Activated CD8-positive, alpha-beta memory T cell treated with anti-CD3 and anti-CD28 coated beads, Interleukin-2, amount 50 U/mL, for 24 hours (primary cell): ENCODE measurements around the gene PARVG.

Source experiments
- DNase-seq: peaks from one replicate; pipeline ENCODE4 v3.0.0-alpha.2; 2020; ENCODE audit errors: extremely low read depth

Gene PARVG

GRCh38 chr22:44155115-44155514 lies 25.6 kb upstream of the PARVG start:
- DNase-seq = no peak

DNA sequence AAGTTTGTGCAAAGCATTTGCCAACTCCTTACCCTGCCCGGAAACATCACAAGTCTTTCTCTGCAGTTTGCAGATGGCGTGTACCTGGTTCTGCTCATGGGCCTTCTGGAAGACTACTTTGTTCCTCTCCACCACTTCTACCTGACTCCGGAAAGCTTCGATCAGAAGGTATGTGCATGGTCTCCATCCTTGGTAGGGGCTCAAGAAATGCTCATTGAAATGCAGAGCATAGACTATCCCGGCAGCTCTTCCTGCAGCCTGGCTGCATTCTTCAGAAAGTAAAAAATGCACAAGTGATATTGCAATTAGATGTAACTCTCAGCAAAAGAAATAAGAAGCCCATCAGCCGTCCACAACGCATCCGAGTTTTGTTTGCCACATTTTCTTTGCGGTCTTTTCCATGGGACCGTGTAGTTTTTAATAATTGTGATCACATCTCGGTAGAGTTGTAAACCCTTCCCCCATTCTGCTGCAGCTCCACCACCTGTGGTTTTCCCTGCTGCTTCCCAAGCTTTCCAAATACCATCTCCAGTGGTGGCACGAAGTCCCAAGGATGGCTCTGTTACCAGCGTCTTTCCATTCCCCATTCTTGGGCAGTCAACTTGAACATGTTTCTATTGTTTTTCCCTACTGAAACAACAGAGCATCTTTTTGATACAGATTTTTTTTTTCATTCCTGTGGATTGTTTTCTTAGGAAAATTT lies 22.7 kb upstream of the PARVG start:
- no peak for DNase-seq

DNA sequence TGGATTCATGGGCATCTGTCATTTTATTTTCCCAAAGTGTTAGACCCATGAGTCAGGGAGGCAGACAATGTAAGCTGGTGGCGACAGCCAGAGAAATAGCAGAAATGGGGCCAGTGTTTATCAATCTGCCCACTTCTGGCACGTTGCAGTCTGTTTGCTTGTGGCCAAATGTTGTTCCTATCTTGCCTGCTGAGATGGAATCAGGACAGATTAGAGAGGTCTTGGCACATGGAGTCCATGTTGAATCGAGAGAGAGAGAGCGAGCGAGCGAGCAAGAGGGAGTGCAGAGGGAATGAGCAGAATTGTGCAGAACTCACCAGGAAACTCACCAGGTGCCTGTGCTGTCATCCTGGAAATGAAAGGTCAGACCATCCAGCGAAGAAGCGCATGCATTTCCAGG lies 21.9 kb upstream of the PARVG start:
- no peak for DNase-seq

DNA sequence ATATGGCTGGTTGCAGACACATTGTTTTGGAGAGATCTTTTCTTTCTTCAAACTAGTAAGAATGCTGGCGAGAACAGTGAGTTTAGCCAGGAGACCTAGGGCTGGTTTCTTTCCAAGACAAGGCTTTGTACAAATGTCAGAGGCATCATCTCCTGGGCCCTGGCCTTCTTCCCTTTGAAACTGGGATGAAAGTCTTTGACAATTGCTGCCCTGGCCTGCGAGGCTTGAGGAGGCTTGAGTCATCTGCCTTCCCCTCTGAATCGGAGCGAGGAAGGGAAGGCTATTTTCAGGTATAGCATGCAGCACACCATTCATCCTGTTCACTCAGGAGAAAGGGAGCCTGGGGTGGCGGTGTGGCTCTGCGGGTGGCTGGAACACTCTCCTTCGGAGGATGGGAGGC lies 21.5 kb upstream of the PARVG start:
- DNase-seq = no peak

- no peak for DNase-seq
Observed at GRCh38 chr22:44159811-44160210, 20.9 kb upstream of the PARVG start.

- no peak for DNase-seq
Observed at GRCh38 chr22:44160421-44160820, 20.3 kb upstream of the PARVG start.

GRCh38 chr22:44161673-44162072 lies 19.1 kb upstream of the PARVG start:
- no peak for DNase-seq

DNA sequence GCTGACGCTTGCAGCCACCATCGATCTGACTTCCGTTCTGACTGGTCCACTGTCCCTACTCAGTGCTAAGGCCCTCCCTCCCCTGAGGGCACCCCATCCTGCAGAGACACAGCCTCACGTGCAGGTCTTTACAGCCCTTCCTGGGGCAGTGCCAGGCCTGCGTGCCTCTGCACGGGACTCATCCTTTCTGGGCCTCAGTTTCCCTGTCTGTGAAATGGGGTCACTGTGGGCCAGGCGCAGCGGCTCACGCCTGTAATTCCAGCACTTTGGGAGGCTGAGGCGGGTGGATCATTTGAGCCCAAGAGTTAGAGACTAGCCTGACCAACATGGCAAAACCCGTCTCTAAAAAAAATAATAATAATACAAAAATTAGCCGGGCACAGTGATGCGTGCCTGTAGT lies 17.8 kb upstream of the PARVG start:
- no peak for DNase-seq

DNA sequence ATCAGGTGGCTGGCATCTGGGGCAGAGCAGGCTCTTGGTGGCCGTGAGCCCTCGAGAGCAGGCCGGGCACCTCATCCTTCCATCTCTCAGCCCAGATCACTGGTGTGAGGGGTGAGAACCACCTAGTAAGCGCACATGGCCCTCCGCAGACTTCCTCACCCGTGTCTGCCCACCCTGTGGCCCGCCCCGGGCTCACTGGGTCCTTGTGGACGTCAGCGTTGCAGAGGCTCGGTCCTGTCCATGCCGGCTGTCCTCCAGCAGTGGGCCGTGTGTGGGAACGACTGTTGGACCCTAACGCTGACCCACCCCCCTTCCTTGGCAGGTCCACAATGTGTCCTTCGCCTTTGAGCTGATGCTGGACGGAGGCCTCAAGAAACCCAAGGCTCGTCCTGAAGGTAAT lies 17.2 kb upstream of the PARVG start:
- no peak for DNase-seq

GRCh38 chr22:44164031-44164430 lies 16.7 kb upstream of the PARVG start:
- DNase-seq = no peak

DNA sequence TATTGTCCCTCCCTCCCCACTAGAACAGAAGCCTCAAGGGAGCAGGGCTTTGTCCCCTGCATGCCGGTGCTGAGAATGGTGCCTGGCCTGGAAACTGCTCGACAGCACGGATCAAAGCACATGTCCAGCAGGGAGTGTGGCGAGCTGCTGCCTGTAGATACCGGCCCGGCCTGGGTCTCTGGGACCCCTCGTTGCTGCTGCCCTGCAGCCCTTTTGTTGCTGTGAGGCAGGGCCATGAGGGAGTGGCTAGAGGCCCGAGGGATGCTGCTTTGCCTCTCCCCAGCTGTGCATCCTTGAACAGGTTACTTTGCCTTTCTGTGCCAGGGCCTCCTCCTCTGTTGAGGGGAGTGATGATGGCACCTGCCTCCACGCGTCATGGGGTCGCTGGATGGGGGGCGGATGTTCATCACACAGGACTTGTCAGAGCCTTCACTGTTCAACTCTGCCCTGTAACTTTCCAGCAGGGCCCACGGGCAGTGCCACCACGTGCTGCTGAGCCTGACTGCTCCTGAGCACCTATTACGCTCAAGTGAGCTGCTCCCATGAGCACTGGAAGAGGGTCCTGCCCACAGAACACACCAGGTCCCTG lies 15.3 kb upstream of the PARVG start:
- DNase-seq = no peak

DNA sequence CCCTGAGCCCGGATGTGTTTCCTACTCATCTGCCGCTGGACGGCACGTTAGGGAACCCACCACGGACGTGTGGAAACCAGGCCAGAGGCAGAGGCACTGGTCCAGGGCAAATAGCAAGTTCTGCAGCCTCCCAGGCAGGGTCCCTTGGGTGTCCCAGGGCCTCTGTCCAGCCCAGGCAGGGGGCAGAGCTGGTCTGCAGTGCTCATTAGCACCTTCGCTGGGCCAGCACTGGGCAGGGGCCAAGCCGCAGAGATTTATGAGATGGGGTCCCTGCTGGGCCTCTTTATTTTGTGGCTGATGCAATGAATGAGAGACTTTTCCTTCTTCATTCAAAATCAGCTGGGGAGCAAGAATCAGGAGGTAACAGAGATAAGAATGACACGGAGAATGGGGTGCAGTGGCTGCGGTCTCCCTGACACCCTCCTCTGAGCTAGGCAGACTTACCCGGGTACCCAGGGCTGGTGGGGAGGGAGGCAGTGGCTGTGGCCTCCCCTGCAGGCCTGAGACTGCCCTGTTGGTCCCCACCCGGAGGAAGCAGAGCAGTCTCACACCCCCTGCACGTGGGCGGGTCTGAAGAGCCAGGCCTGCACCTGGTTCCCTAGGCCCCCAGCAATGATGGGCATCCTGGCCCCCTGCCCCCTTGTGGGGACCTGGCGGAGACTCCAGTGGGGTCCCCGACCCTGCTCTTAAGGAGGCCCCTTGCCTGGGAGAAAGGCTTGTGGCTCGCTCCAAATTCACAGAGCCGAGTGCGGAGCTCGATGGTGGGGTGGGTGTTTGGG lies 14.0 kb upstream of the PARVG start:
- DNase-seq = no peak

DNA sequence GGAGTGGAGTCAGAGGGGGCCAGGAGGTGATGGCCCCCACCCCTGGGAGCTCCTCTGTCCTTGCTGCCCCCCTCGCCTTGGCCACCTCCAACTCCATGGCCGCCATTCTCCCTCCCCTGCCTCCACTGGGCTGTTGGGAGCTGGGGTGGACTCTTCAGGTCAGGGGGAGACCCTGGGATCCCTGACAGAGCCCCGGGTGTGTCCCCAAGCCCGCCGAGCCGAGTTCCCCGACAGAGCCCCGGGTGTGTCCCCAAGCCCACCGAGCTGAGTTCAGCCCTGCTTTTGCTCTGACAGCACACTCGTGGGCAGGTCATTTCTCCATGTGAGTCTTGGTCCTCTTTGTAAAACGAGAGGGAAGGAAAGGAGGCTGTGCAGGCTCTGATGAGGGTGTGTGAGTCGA lies 13.2 kb upstream of the PARVG start:
- DNase-seq = no peak

GRCh38 chr22:44168206-44168605 lies 12.5 kb upstream of the PARVG start:
- no peak for DNase-seq

GRCh38 chr22:44170470-44170869 lies 10.3 kb upstream of the PARVG start:
- no peak for DNase-seq

- no peak for DNase-seq
Observed at GRCh38 chr22:44171561-44171960, 9.2 kb upstream of the PARVG start.

GRCh38 chr22:44172370-44173108 lies 8.2 kb upstream of the PARVG start:
- no peak for DNase-seq

GRCh38 chr22:44173154-44173553 lies 7.6 kb upstream of the PARVG start:
- no peak for DNase-seq

DNA sequence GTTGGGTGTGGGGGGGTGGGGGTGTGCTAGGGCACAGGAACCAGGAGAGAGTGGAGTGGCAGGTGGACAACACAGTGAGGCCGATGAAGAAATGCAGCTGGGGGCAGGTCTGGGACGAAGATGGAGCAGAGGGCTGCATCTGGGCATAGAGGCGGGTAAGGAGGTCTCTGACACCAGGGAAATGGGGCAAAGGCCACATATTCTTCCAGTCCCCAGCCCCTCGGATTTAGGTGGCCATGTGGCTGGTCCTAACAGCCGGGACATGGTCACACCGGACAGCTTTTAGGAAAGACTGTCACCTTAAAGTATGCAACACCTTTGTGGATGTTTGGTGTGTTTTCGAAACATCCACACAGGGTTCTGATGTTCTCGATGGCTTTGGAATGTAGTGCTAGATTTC lies 5.0 kb upstream of the PARVG start:
- DNase-seq = no peak

DNA sequence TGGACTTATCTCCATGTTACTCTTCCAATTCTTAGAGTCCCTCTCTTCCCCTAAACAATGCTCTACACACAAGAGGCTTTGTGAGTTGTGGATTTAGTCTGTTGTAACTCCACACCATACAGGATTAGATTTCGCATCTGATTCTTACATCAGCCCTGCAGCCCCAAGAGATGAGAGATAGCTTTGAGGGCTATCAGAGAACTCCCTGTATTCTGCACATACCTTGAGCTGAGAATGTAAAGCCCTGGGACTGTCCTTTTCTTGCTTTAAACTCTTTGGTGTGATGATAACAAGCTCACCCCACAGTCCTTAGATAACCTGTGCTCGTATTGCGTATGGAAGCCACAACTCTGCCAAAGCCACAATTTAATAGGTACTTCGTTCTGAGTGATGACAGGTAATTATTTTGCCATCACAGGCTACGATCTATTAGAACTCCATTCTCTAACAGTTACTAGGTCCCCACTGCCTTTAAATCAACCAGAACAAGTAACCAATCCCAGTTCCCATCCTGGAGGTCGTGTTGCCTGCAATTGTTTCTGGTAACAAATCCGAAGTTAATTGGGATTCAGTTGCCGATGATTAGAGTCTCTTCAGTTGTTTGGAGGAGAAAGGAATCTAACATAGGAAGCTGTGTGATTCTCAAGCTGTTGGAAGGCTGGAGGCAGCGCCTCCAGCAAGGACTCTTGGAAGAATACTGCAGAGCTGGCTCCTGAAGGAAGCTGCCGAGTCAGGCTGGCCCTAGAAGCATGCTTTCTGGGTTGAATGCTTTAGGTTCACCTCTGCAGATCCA lies 1.3 kb upstream of the PARVG start:
- DNase-seq = no peak

DNA sequence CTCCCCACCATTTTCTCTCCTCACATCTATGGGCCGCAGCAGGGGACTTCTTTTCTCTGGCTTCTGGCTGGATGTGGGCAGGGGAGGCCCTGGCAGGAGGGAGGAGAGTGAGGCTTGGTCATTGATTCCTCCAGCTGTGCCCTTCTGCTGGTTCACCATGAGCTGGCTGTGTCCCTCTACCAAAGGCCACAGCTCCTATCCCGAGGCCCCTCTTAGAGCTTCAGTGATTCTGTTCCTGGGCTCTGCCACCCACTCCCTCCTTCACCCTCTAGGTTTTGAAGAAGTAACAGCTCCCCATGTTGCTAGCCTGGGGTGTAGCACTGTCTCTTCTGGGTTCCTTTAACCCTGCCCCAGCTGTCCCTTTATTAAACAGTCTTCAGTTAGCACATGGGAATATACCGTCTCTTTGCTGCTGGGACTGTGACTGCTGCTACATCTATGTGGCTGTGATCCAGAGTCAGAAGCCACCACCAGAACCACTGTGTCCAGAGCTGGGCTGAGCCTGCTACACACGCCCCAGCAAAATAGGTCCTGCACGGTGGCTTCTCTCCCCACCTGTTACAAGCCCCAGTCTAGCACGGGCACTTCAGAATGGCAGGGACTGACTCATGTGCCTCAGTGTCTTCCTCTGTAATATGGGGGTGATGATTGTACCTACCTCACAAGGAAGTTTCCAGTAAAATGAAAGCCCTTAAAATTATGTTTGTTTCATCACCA lies 578 bp upstream of the PARVG start:
- DNase-seq = no peak
